ENCODE measurements around the gene RELT. TPM values are rescaled to one million over a fixed set of nuclear protein-coding genes. Genes with fewer than 3 reads are reported as not detected.

The RELT gene
- total and polyA plus RNA-seq, 2 of the 13 experiments (the other 11 are each of a cell fraction or from before 2014, with no cell fraction given) = 2.5 to 4.7 TPM

- no peaks in the 10 kb centered on the region for H3K27me3 ChIP-seq (ENCODE audit: control insufficient read depth in 1 of 2, insufficient read depth in 2 of 2, low read length in 2 of 2)
- H3K9ac ChIP-seq (ENCODE audit: insufficient read depth, low read depth, low read length) = no peak overlapping the region
- ChIA-PET POLR2A (no interaction called here), CTCF (ENCODE audit: low intra/inter-chr PET ratio, low total read pairs) (no interaction called here)
- BruUV-seq (replicated peaks) = no TSS peak
- no peak overlapping the region for H3K4me3 ChIP-seq (replicated peaks in 1 of 3; ENCODE audit: insufficient read depth in 1 of 3, low read depth in 2 of 3, low read length in 3 of 3)
- no peak for FAIRE-seq
- WGBS (ENCODE audit: low lambda C conversion rate) = 97% methylated on average over 16 of the region's 24 CpGs
- intact Hi-C loops (cut with micrococcal nuclease; ENCODE audit: unreplicated experiment) = no loop called here
- DNase-seq (ENCODE audit: low spot score) = no peak
- no peak overlapping the region for H2AFZ ChIP-seq (ENCODE audit: low read length)
- no peak for ATAC-seq
- no peaks in the 10 kb centered on the region for H3K79me2 ChIP-seq (ENCODE audit: insufficient read depth, low read length)
- H3K4me2 ChIP-seq (ENCODE audit: low read depth, low read length) = no peak overlapping the region
- H3K4me1 ChIP-seq (ENCODE audit: insufficient read depth, low read length) = no peaks in the 10 kb centered on the region
- H3K9me3 ChIP-seq (ENCODE audit: low read length) = no peaks in the 10 kb centered on the region
- in situ Hi-C loops (cut with HindIII; ENCODE audit: extremely low pct_ligation_motif_present, low pct_unique_long_range_greater_than_20kb) = no loop called here
- no peaks in the 10 kb centered on the region for H4K20me1 ChIP-seq (ENCODE audit: insufficient read depth, low read length)
- peaks cover 29 to 35% of the 10 kb centered on the region in 2 experiments; a peak in 4 of 5 replicates for H3K36me3 ChIP-seq (replicated peaks in 1 of 2; ENCODE audit: control insufficient read depth in 1 of 2, insufficient read depth in 2 of 2, low read length in 2 of 2)
- TF ChIP-seq HMGXB4 (CRISPR knock-in tag; IDR thresholded peaks at IDR 0.05; ENCODE audit: borderline replicate concordance in 1 of 2, low read depth in 1 of 2) (no peak), CENPX (CRISPR knock-in tag; IDR thresholded peaks at IDR 0.05) (no peak), ZNF768 (CRISPR knock-in tag; IDR thresholded peaks at IDR 0.05) (no peak), AGO2 (optimal IDR thresholded peaks at IDR 0.05; ENCODE audit: low read depth, low read length) (peak; percentile 35), ZNF839 (CRISPR knock-in tag; IDR thresholded peaks at IDR 0.05; ENCODE audit: borderline replicate concordance) (no peak), POLR2AphosphoS5 (IDR thresholded peaks at IDR 0.05; ENCODE audit: low read depth, low read length) (no peak), FOXA1 (IDR thresholded peaks at IDR 0.05) (no peak), FOXA1 (CRISPR knock-in tag; IDR thresholded peaks at IDR 0.05) (no peak), KAT7 (CRISPR knock-in tag; IDR thresholded peaks at IDR 0.05; ENCODE audit: borderline replicate concordance) (no peak)
- H3K27ac ChIP-seq (ENCODE audit: extremely low read length, insufficient read depth, low read length) = no peak overlapping the region
These were observed 10.6 kb upstream of the RELT start for GRCh38 chr11:73365352-73366264.
